C4-2B (cell line): ENCODE results near the gene DRG2.

Experiments used
- H3K27ac ChIP-seq: fragments of 450-650 bp; 2 replicates; pipeline ENCODE4 v1.5.1; 2017
- ZFX ChIP-seq: fragments of 450-650 bp; IDR thresholded peaks from 2 replicates; pipeline ENCODE4 v1.6.1; 2017
- TF ChIP-seq, protein P1 (sequence below): fragments of 450-650 bp; conservative IDR thresholded peaks from 2 replicates; pipeline ENCODE4 v1.5.1; 2017; ENCODE audit warnings: mild to moderate bottlenecking

DRG2 gene

DNA sequence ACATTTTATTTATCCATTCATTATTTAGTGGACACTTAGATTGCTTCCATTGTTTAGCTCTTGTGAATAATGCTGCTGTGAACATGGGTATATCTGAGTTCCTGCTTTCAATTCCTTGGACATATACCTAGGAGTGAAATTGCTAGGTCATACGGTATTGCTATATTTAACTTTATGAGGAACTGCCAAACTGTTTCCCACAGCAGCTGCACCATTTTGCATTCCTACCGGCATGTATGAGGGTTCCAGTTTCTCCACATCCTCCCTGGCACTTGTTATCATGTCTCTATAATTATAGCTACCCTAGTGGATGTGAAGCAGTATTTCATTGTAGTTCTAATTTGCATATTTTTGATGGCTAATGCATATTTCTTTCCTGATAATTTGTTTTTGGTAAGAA is 23.7 kb upstream of the DRG2 start:
- no peak for TF ChIP-seq ZFX
- TF ChIP-seq, protein P1, sequence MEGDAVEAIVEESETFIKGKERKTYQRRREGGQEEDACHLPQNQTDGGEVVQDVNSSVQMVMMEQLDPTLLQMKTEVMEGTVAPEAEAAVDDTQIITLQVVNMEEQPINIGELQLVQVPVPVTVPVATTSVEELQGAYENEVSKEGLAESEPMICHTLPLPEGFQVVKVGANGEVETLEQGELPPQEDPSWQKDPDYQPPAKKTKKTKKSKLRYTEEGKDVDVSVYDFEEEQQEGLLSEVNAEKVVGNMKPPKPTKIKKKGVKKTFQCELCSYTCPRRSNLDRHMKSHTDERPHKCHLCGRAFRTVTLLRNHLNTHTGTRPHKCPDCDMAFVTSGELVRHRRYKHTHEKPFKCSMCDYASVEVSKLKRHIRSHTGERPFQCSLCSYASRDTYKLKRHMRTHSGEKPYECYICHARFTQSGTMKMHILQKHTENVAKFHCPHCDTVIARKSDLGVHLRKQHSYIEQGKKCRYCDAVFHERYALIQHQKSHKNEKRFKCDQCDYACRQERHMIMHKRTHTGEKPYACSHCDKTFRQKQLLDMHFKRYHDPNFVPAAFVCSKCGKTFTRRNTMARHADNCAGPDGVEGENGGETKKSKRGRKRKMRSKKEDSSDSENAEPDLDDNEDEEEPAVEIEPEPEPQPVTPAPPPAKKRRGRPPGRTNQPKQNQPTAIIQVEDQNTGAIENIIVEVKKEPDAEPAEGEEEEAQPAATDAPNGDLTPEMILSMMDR: no peak

DNA sequence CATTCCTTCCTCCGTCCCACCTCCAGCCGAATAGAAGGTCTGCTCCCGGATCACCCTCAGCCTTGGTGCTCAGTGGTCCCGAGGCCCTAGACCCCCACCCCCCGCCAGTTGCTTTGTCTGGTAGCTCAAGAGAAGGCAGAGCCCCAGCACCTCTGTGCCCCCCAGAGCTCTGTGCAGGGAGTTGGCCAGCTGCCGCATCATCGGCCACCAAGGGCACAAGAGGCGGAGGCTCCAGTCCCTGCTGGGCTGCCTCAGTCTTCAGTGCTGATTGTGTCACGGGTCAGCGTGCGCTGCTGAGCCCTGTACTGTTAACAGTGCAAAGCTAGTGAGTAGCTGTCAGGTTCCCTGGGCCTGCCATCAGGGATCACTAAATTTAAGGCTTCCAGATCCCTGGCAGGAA is 22.2 kb upstream of the DRG2 start:
- peak overlapping the region; percentile 7 for H3K27ac ChIP-seq
- TF ChIP-seq ZFX: no peak
- TF ChIP-seq, protein P1: no peak

More for the DNA sequence above, 23.7 kb upstream of the DRG2 start:
- no peak overlapping the region for H3K27ac ChIP-seq

DNA sequence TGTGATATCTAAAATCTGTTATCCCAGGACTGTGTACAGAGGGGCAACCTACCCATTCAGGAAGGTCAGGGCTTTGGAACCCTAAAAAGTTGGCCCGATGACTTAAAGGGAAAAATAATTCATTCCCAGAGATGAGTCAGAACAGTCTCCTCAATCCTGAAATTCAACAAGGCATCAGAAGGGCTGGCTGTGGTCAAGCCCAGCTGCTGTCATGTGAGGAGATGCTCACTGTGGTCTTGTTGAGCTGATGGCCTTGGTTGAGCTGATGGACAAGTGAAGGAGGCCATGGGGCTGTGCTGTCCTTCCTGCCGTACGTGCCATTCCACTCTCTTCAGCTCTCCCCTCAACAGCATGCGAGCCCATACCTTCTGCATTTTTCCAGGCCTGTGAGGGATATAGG is 20.9 kb upstream of the DRG2 start:
- no peak for TF ChIP-seq ZFX
- TF ChIP-seq, protein P1: no peak
- H3K27ac ChIP-seq: no peak overlapping the region

DNA sequence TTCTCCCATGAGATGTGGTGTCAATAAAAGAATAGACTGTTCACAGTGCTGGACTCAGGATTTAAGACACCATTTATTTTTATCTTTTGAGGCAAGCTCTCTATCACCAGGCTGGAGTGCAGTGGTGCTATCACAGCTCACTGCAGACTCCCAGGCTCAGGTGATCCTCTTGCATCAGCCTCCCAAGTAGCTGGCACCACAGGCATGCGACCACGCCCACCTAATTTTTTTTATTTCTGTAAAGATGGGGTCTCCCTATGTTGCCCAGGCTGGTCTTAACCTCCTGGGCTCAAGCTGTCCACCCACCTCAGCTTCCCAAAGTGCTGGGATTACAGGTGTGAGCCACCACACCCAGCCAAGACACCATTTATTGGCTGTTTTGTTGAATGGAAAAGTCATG is 18.6 kb upstream of the DRG2 start:
- no peak overlapping the region for H3K27ac ChIP-seq
- TF ChIP-seq ZFX: no peak
- TF ChIP-seq, protein P1: no peak

DNA sequence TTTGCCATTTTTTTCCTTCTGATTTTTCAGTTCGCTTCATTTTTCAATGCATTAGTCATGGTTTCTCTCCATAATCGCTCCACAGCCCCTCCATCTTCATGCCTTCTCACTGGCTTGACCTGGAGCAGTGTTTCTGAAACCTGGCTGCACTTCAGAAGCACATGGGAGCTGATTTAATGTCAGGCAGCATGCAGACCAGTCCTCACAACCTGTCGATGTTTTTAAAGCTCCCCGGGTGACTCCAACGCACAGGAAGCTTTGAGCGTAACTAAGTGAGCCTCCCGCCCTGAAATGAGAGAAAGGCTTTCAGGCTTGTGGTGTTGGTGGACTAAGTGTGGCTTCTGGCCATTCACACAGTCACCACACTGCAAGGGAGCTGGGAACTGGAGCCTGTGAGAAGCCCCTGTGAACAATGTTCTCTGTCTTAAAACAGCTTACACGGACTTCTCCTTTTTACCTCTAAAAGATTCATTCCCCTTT is 16.8 kb upstream of the DRG2 start:
- no peak for TF ChIP-seq ZFX
- TF ChIP-seq, protein P1: no peak
- H3K27ac ChIP-seq: no peak overlapping the region

DNA sequence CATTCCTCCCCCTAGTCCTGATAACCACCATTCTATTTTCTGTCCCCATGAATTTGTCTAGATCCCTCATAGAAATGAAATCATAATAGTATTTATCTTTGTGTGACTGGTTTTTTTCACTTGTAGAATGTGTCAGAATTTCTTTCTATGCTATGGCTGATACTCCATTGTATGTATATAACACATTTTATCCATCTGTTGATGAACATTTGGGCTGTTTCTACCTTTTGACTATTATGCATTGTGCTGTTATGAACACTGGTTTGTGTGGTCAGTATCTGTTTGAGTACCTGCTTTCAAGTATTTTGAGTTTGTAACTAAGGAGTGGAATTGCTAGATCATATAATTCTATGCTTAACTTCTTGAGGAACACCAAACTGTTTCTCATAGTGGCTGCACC is 16.0 kb upstream of the DRG2 start:
- no peak overlapping the region for H3K27ac ChIP-seq
- TF ChIP-seq, protein P1: no peak
- no peak for TF ChIP-seq ZFX

DNA sequence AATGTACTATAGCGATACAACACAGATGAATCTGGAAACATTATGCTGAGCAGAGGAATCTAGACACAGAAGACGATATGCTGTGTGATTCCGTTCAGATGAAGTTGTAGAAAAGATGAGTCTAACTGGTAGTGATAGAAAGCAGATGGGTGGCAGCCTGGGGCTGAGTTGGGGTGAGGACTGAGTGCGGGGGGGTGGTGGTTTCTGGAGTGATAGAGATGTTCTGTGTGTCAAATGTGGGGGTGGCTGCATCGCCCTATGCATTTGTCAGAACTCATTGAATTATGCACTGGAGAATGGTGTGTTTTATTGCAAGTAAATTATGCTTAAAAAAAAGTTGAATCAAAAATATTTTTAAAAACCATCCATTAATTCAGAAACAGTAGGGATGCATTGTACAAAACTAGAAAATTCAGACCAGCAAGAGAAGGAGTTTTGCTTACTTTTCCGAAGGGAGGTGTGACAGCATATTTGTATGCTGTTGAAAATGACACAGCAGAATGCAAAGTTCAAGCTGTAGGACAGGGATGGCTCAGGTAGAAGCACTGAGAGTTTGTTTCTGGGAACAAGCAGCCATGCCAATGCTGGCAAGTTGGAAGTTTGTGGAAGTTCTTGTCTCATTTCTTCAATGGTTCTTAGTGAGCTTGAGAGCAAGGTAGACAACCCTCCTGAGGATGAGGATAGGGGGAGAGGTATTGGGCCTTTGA is 13.0 kb upstream of the DRG2 start:
- H3K27ac ChIP-seq: no peak overlapping the region
- no peak for TF ChIP-seq ZFX
- TF ChIP-seq, protein P1: no peak
